Glomerular endothelial cell (primary cell): ENCODE results near the gene CHAC1. TPM values are rescaled to one million over a fixed set of nuclear protein-coding genes. Genes with fewer than 3 reads are reported as not detected.
"Not testable (repeated sequence)": the region's sequence is repeated elsewhere in the genome, so short reads cannot be mapped to it uniquely, and the experiment has no call there.

Experiments used
- DNase-seq: peaks from one replicate; pipeline ENCODE4 v3.0.0-alpha.2; 2011; ENCODE audit warnings: low read depth, low spot score; ENCODE audit errors: extremely low read depth
- total RNA-seq: library from RNA; depleted of rRNA; stranded (reverse); fragments of >200 nt; gene quantifications from 2 replicates; pipeline ENCODE4 v1.2.3, GENCODE V29; 2015

Gene CHAC1
- total RNA-seq, 1 donor from 2014 or later, result 12.7 TPM

GRCh38 chr15:40936709-40937666 lies 16.3 kb upstream of the CHAC1 start:
- DNase-seq, result no peak

- no peak for DNase-seq
Measured at GRCh38 chr15:40937762-40938535, 15.3 kb upstream of the CHAC1 start.

GRCh38 chr15:40938536-40938870 lies 14.8 kb upstream of the CHAC1 start:
- no peak for DNase-seq

- no peak for DNase-seq
Measured at GRCh38 chr15:40940296-40940801, 12.9 kb upstream of the CHAC1 start.

GRCh38 chr15:40941068-40941527 lies 12.2 kb upstream of the CHAC1 start:
- no peak for DNase-seq

- DNase-seq, result no peak
Measured at GRCh38 chr15:40941528-40942336, 11.5 kb upstream of the CHAC1 start.

- DNase-seq, result no peak
Measured at GRCh38 chr15:40942337-40942854, 10.9 kb upstream of the CHAC1 start.

- no peak for DNase-seq
Measured at GRCh38 chr15:40942878-40943277, 10.4 kb upstream of the CHAC1 start.

GRCh38 chr15:40943764-40944365 lies 9.4 kb upstream of the CHAC1 start:
- no peak for DNase-seq

GRCh38 chr15:40944510-40945296 lies 8.6 kb upstream of the CHAC1 start:
- no peak for DNase-seq

GRCh38 chr15:40948706-40949473 lies 4.4 kb upstream of the CHAC1 start:
- no peak for DNase-seq

- no peak for DNase-seq
Measured at GRCh38 chr15:40949756-40950207, 3.5 kb upstream of the CHAC1 start.

- no peak for DNase-seq
Measured at GRCh38 chr15:40951764-40952163, 1.5 kb upstream of the CHAC1 start.

- DNase-seq, result no peak
Measured at GRCh38 chr15:40952301-40952900, 870 bp upstream of the CHAC1 start.

GRCh38 chr15:40953713-40954074 lies 423 bp downstream of the CHAC1 start:
- DNase-seq, result no peak

- DNase-seq, result not testable (repeated sequence)
Measured at GRCh38 chr15:40954158-40954848, 1.0 kb downstream of the CHAC1 start.

GRCh38 chr15:40955141-40955903 lies 2.1 kb downstream of the CHAC1 start:
- DNase-seq, result no peak
